Suprapubic skin (tissue), 4 donors: ENCODE data around the gene CDKN2D.
A peak's percentile ranks its signal among the peaks of the same experiment; 100 is the strongest.

Experiments used
- CTCF ChIP-seq, 2 donors: fragments of 200-600 bp in 1 of 2; fragments of 450-650 bp in 1 of 2; sonication (generic) in 1 of 2; IDR thresholded peaks; one replicate each; pipeline ENCODE4 v1.5.1; 2016 to 2019; ENCODE audit warnings: antibody characterized with exemption in 2 of 2, mild to moderate bottlenecking in 1 of 2, moderate library complexity in 1 of 2
- EP300 ChIP-seq: sonication (generic); formaldehyde crosslinking; IDR thresholded peaks from one replicate; pipeline ENCODE4 v1.6.1; 2017; ENCODE audit warnings: antibody characterized with exemption
- POLR2A ChIP-seq, 2 donors: fragments of 450-650 bp; IDR thresholded peaks; one replicate each; pipeline ENCODE4 v1.6.1; 2017; ENCODE audit warnings: antibody characterized with exemption in 2 of 2, mild to moderate bottlenecking in 2 of 2, moderate library complexity in 2 of 2
- POLR2AphosphoS5 ChIP-seq, 3 donors: sonication (generic); formaldehyde crosslinking; IDR thresholded peaks; one replicate each; pipeline ENCODE4 v1.6.1; 2017; ENCODE audit warnings: antibody characterized with exemption in 3 of 3

GRCh38 chr19:10602330-10603083, 33.7 kb upstream of the CDKN2D start:
- TF ChIP-seq CTCF (IDR thresholded peaks at IDR 0.05) (no peak), EP300 (no peak), POLR2A (IDR thresholded peaks at IDR 0.05) (peak in 1 of 2 donors; percentile 27), POLR2AphosphoS5 (IDR thresholded peaks at IDR 0.05) (no peak)
